Subcutaneous abdominal adipose tissue (tissue), 5 donors: Measurements from ENCODE around the gene CCDC60.

Experiments
- H3K27ac ChIP-seq: one replicate; pipeline ENCODE4 v1.7.0; 2013; ENCODE audit warnings: low read depth, mild to moderate bottlenecking, inconsistent platforms, low read length, moderate library complexity
- H3K27me3 ChIP-seq, 5 donors: one replicate each; pipeline ENCODE4 v1.7.0; 2013; ENCODE audit warnings: low read length in 5 of 5, inconsistent platforms in 1 of 5; ENCODE audit not compliant: control insufficient read depth in 5 of 5, insufficient read depth in 4 of 5
- H3K36me3 ChIP-seq, 5 donors: one replicate each; pipeline ENCODE4 v1.7.0; 2013; ENCODE audit warnings: low read length in 5 of 5; ENCODE audit not compliant: control insufficient read depth in 5 of 5, insufficient read depth in 5 of 5
- H3K4me1 ChIP-seq, 5 donors: one replicate each; pipeline ENCODE4 v1.7.0; 2013; ENCODE audit warnings: low read length in 5 of 5, mild to moderate bottlenecking in 3 of 5, moderate library complexity in 1 of 5; ENCODE audit not compliant: control insufficient read depth in 5 of 5, insufficient read depth in 5 of 5
- H3K4me3 ChIP-seq, 5 donors: one replicate each; pipeline ENCODE4 v1.7.0; 2013; ENCODE audit warnings: low read length in 5 of 5, low read depth in 1 of 5
- H3K9ac ChIP-seq, 5 donors: one replicate each; pipeline ENCODE4 v1.7.0; 2013; ENCODE audit warnings: low read length in 5 of 5, mild to moderate bottlenecking in 4 of 5, moderate library complexity in 3 of 5
- H3K9me3 ChIP-seq, 5 donors: one replicate each; pipeline ENCODE4 v1.7.0; 2013; ENCODE audit warnings: low read length in 5 of 5; ENCODE audit not compliant: control insufficient read depth in 5 of 5
- donor health status: healthy.
- donor health status: healthy.
- donor health status: healthy.
- donor health status: healthy.
- donor health status: healthy.

Gene CCDC60

DNA sequence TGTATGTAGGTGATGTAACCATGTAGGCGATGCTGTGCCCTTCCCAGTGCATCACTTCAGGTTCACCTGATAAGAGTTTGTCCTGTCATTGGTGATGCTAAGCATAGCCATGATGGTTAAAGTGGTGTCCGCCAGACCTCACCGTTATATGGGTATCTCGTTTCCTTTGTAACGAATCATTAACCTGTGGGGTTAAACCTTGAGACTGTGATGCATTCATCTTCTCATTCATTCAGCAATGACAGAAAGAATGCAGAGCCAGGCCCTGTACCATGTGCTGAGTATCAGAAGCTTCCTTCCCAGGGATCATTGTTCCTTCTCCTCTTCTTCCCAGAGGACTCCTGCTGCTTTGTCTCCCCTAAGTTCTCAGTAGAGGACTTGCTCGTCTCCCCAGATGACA is 84.9 kb downstream of the CCDC60 start:
- peaks cover 0 to 4% (median 0%) of the 10 kb centered on the region in 5 donors for H3K27me3 ChIP-seq
- H3K9me3 ChIP-seq, result no peaks in the 10 kb centered on the region
- H3K27ac ChIP-seq, result no peak overlapping the region
- no peak overlapping the region for H3K9ac ChIP-seq
- no peak overlapping the region for H3K4me3 ChIP-seq
- H3K36me3 ChIP-seq, result no peaks in the 10 kb centered on the region
- no peaks in the 10 kb centered on the region for H3K4me1 ChIP-seq

DNA sequence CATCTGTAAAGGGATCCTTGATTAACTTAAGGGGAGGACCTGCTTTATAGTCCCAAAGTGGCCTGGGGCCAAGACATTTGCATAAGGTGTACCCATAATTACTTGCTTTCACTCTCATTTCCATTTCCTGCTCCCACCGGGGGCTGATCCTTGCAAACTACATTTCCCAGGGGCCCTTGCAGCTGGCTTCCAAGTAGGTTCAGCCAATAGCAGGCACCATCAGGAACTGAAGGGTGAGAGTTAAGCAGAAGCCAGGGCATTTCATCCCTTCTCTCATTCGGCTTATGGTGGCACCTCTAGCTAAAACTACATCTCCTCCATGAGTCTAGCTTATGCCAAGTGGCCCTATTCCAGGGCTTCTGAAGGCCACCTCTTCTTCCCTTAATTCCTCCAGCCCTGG is 88.8 kb downstream of the CCDC60 start:
- Histone ChIP-seq H3K4me3 (no peak overlapping the region), H3K9ac (no peak overlapping the region), H3K27ac (no peak overlapping the region), H3K4me1 (no peaks in the 10 kb centered on the region), H3K9me3 (no peaks in the 10 kb centered on the region), H3K36me3 (no peaks in the 10 kb centered on the region), H3K27me3 (peaks cover 0 to 4% (median 0%) of the 10 kb centered on the region in 5 donors)

DNA sequence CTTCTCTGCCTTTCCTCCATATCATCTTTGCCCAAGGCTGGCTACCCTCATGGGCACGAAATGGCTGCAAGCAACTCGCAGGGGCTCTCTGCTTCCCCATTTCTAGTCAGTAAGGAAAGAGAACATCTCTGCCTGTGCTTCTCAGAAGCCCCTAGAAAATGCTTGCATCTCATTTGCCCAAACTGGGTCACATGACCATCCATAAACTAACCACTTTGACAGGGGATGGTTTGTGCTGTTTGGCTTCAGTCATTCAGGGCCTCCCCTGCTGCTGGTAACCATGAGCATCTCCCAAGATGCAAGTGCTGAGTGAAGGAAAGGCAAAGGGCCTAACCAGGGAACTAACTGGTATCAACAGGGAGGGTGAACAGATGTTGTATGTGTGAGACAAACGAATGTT is 91.1 kb downstream of the CCDC60 start:
- no peaks in the 10 kb centered on the region for H3K36me3 ChIP-seq
- no peak overlapping the region for H3K4me3 ChIP-seq
- peaks cover 0 to 2% (median under 1%) of the 10 kb centered on the region in 5 donors for H3K9me3 ChIP-seq
- no peak overlapping the region for H3K27ac ChIP-seq
- H3K9ac ChIP-seq, result no peak overlapping the region
- H3K4me1 ChIP-seq, result no peaks in the 10 kb centered on the region
- H3K27me3 ChIP-seq, result peaks cover 0 to 4% (median 0%) of the 10 kb centered on the region in 5 donors

DNA sequence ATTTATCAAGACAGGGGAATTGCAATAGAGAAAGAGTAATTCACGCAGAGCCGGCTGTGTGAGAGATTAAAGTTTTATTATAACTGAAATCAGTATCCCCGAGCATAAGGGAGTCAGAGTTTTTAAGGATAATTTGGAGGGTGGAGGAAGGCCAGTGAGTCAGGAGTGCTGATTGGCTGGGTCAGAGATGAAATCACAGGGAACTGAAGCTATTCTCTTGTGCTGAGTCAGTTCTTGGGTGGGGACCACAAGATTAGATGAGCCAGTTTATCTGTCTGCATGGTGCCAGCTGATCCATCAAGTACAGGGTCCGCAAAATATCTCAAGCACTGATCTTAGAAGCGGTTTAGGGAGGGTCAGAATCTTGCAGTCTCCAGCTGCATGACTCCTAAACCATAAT is 96.6 kb downstream of the CCDC60 start:
- no peaks in the 10 kb centered on the region for H3K4me1 ChIP-seq
- H3K9me3 ChIP-seq, result peaks cover 0 to 12% (median 6%) of the 10 kb centered on the region in 5 donors
- no peak overlapping the region for H3K27ac ChIP-seq
- H3K9ac ChIP-seq, result no peak overlapping the region
- no peaks in the 10 kb centered on the region for H3K36me3 ChIP-seq
- H3K27me3 ChIP-seq, result no peaks in the 10 kb centered on the region
- H3K4me3 ChIP-seq, result no peak overlapping the region

DNA sequence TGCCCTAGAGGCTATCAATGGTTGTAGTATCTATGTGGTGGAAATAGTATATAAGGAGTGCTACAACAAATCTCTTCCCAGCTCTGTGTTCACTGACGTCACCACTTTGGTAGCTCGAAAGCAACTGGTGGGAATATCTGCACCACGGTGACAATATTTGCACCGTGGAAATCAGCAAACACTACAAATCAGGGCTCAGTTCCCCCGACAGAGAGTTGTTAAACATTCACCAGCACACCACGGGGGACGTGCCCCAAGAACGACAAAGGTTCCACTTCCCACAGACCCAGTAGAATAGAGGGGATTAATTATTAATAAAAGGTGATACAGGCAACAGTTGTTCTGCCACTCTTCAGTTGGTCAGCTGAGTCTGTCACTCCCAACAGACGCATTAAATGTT is 98.4 kb downstream of the CCDC60 start:
- Histone ChIP-seq H3K9ac (no peak overlapping the region), H3K36me3 (no peaks in the 10 kb centered on the region), H3K4me1 (no peaks in the 10 kb centered on the region), H3K4me3 (no peak overlapping the region), H3K27me3 (no peaks in the 10 kb centered on the region), H3K27ac (no peak overlapping the region), H3K9me3 (peaks cover 0 to 12% (median 6%) of the 10 kb centered on the region in 5 donors)

DNA sequence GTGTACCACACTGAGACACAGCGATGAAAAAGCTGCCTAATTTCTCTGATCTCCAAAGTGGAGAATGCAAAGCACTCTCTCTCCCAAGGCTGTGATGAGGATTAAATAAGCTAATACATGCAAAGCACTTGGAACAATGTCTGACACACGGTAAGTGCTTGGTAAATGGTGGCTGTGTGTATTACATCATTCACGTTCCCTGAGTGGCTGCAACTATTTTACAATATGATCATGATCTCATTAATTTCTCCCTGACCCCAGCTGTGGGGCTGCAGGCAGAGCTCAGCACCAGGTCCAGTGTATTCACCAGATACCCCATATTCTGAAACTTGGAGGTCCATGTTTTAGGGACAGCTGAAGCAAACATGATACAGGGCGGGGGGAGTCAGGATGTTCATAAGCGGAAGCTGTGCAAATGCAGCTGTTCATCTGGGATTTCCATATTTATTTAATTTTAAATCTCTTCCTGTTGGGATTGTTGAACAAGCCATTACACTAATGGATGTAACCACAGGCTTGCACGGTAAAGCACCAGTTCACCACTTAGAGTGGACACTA is 106.4 kb downstream of the CCDC60 start:
- Histone ChIP-seq H3K27me3 (peaks cover 0 to 4% (median 0%) of the 10 kb centered on the region in 5 donors), H3K9me3 (no peaks in the 10 kb centered on the region), H3K27ac (no peak overlapping the region), H3K9ac (no peak overlapping the region), H3K4me1 (no peaks in the 10 kb centered on the region), H3K36me3 (no peaks in the 10 kb centered on the region), H3K4me3 (no peak overlapping the region)

DNA sequence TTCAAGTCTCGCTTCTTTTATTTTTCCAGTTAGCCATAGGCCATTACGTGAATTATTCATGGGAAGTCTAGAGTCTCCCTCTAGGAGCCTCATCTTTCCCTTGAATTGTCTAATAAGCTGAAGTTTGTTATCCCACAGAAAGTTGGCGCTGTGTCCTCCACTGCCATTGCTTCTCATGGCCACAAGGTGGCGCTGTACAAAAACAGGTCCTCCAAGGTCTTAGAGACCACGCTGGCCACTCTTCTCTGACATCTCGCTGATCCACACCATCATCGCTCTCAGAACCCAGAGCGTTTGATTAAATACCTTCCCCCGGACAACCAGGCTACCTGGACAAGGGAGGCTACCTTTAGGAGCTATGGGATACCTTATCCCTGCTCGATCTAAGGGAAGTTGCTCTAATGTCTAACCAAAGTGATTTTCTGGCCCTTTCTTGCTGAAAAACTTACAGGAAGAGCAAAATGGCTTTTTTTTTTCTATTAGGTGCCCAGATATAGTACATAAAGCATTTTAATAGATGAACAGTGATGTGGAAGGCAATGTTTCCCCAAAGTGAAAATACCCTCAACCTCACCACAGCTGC is 110.0 kb downstream of the CCDC60 start:
- Histone ChIP-seq H3K27ac (no peak overlapping the region), H3K27me3 (peaks cover 0 to 4% (median 0%) of the 10 kb centered on the region in 5 donors), H3K4me3 (no peak overlapping the region), H3K9ac (no peak overlapping the region), H3K36me3 (no peaks in the 10 kb centered on the region), H3K4me1 (no peaks in the 10 kb centered on the region), H3K9me3 (no peaks in the 10 kb centered on the region)

DNA sequence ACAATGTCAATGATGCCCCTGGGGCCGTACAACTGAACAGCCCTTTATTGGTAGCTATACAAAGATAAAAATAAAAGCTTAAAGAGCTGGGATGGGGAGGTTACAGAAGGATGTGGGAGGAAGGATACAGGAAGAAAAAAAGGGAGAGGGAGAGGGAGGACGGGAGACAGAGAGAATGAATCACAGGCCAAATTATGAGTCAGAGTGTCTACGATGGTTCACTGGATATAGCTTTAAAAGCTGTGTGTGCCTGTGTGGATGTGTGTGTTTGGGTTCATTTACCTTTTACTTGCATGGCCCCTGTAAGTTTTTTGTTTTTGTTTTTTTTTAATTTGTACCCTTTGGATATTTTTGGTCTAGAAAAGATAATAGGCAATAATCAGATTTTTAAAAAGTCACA is 111.9 kb downstream of the CCDC60 start:
- Histone ChIP-seq H3K4me1 (no peaks in the 10 kb centered on the region), H3K27me3 (peaks cover 0 to 4% (median 0%) of the 10 kb centered on the region in 5 donors), H3K27ac (no peak overlapping the region), H3K9ac (no peak overlapping the region), H3K36me3 (no peaks in the 10 kb centered on the region), H3K4me3 (no peak overlapping the region), H3K9me3 (no peaks in the 10 kb centered on the region)

DNA sequence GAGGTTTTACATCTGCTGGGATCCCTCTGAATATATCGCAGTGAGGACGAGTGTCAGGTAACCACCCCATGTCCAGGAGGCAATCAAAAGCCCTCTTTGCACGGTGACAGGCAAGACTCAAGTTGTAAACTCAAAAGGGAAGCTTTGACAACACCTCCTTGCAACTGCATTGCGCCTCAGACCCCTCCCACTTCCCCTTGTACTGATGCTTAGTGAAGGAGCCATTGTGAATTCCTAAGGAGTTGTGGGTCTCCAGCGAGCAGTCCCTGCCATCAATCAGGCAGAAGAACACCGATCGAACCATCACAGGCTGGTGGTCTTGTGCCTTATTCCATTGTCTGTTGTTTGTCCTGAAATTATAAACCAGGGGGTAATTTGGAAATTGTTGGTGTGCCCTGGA is 112.6 kb downstream of the CCDC60 start:
- H3K4me3 ChIP-seq, result no peak overlapping the region
- H3K27ac ChIP-seq, result no peak overlapping the region
- H3K9ac ChIP-seq, result no peak overlapping the region
- H3K36me3 ChIP-seq, result no peaks in the 10 kb centered on the region
- H3K27me3 ChIP-seq, result peaks cover 0 to 4% (median 0%) of the 10 kb centered on the region in 5 donors
- H3K4me1 ChIP-seq, result no peaks in the 10 kb centered on the region
- no peaks in the 10 kb centered on the region for H3K9me3 ChIP-seq

DNA sequence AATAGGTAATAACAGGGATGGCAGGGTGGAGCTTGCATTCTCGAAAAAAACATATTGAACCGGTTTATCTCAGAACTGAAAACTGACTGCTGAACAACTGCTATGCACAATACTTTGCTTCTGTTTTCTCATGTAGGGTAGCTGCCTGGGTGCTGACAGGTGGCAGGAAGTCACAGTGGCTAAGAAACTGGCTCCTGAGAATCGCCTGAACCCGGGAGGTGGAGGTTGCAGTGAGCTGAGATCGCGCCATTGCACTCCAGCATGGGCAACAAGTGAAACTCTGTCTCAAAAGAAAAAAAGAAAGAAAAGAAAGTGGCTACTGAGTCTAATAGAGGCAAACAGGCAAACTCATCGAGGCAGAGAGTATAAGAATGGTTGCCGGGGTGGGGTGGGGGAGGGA is 113.1 kb downstream of the CCDC60 start:
- Histone ChIP-seq H3K9ac (no peak overlapping the region), H3K36me3 (no peaks in the 10 kb centered on the region), H3K9me3 (no peaks in the 10 kb centered on the region), H3K4me1 (no peaks in the 10 kb centered on the region), H3K27me3 (peaks cover 0 to 4% (median 0%) of the 10 kb centered on the region in 5 donors), H3K27ac (no peak overlapping the region), H3K4me3 (no peak overlapping the region)
